ENCODE results near the gene RBM48. TPM values are rescaled to one million over a fixed set of nuclear protein-coding genes. Genes with fewer than 3 reads are reported as not detected.
A peak's percentile ranks its signal among the peaks of the same experiment; 100 is the strongest.

The RBM48 gene
- total and polyA plus RNA-seq, 12 donors: 6.7 to 17.3 (median 10.1) TPM

- TF ChIP-seq CTCF (IDR thresholded peaks at IDR 0.05): no peak
- Histone ChIP-seq H3K4me3 (no peak overlapping the region), H3K9me3 (no peaks in the 10 kb centered on the region), H3K27me3 (no peaks in the 10 kb centered on the region), H3K4me1 (no peaks in the 10 kb centered on the region), H3K36me3 (peaks cover 0 to 100% (median 34%) of the 10 kb centered on the region in 9 donors), H3K27ac (no peak overlapping the region)
- intact Hi-C loops (cut with DNase I): no loop called here
- no peak for DNase-seq
- 92 to 93% methylated on average over 2 of the region's 2 CpGs for WGBS, 2 donors
- no peak for ATAC-seq
Measured at GRCh38 chr7:92498557-92498956, 30.0 kb upstream of the RBM48 start.

GRCh38 chr7:92503767-92504166 is 24.8 kb upstream of the RBM48 start:
- intact Hi-C loops (cut with DNase I): no loop called here

GRCh38 chr7:92504563-92504962 is 24.0 kb upstream of the RBM48 start:
- ATAC-seq (peak in 5 of 8 donors; percentile 25 to 66 (median 62)), DNase-seq (no peak)
- 76 to 81% methylated on average over 3 of the region's 3 CpGs for WGBS, 2 donors

More at GRCh38 chr7:92503767-92504166, 24.8 kb upstream of the RBM48 start:
- no peak overlapping the region for H3K4me3 ChIP-seq
- no peak overlapping the region for H3K27ac ChIP-seq
- H3K36me3 ChIP-seq: peaks cover 0 to 100% (median 39%) of the 10 kb centered on the region in 9 donors
- H3K9me3 ChIP-seq: no peaks in the 10 kb centered on the region
- whole genome bisulfite sequencing, 2 donors: 91 to 92% methylated on average over 2 of the region's 2 CpGs
- H3K27me3 ChIP-seq: no peaks in the 10 kb centered on the region
- no peak for TF ChIP-seq CTCF (IDR thresholded peaks at IDR 0.05)
- no peak for ATAC-seq
- no peaks in the 10 kb centered on the region for H3K4me1 ChIP-seq
- no peak for DNase-seq

GRCh38 chr7:92506363-92506762 is 22.2 kb upstream of the RBM48 start:
- Histone ChIP-seq H3K4me3 (no peak overlapping the region), H3K9me3 (no peaks in the 10 kb centered on the region), H3K4me1 (no peaks in the 10 kb centered on the region), H3K27ac (no peak overlapping the region), H3K27me3 (no peaks in the 10 kb centered on the region), H3K36me3 (peaks cover 0 to 100% (median 22%) of the 10 kb centered on the region in 9 donors)
- DNase-seq (no peak), ATAC-seq (no peak)
- TF ChIP-seq CTCF (IDR thresholded peaks at IDR 0.05): no peak
- intact Hi-C loops (cut with DNase I): no loop called here
- WGBS, 2 donors: 73 to 78% methylated on average over 2 of the region's 2 CpGs

More at GRCh38 chr7:92504563-92504962, 24.0 kb upstream of the RBM48 start:
- Histone ChIP-seq H3K36me3 (peaks cover 0 to 100% (median 31%) of the 10 kb centered on the region in 9 donors), H3K27ac (no peak overlapping the region), H3K4me1 (no peaks in the 10 kb centered on the region), H3K4me3 (no peak overlapping the region), H3K27me3 (no peaks in the 10 kb centered on the region), H3K9me3 (no peaks in the 10 kb centered on the region)
- no peak for TF ChIP-seq CTCF (IDR thresholded peaks at IDR 0.05)
- intact Hi-C loops (cut with DNase I): no loop called here

All from heart right ventricle (tissue), 16 donors.